Prostate gland (tissue), 2 donors: Measurements from ENCODE around the gene KASH5. TPM values are rescaled to one million over a fixed set of nuclear protein-coding genes. Genes with fewer than 3 reads are reported as not detected.

Source experiments
- DNase-seq: peaks from one replicate; pipeline ENCODE4 v3.0.0-alpha.2; 2019; ENCODE audit warnings: low spot score
- H3K27ac ChIP-seq, 2 donors: fragments of 200-600 bp; sonication (generic); 2 replicates each; pipeline ENCODE4 v1.5.1; 2017 to 2019
- H3K27me3 ChIP-seq: fragments of 200-600 bp; sonication (generic); replicated peaks from 2 replicates; pipeline ENCODE4 v1.5.1; 2019; ENCODE audit not compliant: insufficient read depth
- H3K36me3 ChIP-seq, 2 donors: fragments of 200-600 bp; sonication (generic); 1 replicate in 1 of 2; 2 replicates in 1 of 2; pipeline versions ENCODE4 v1.5.1 to v1.8.1; 2017 to 2019
- H3K4me1 ChIP-seq: fragments of 200-600 bp; sonication (generic); replicated peaks from 2 replicates; pipeline ENCODE4 v1.5.1; 2019
- H3K4me3 ChIP-seq, 2 donors: fragments of 200-600 bp; sonication (generic); 2 replicates each; pipeline ENCODE4 v1.5.1; 2017 to 2019
- H3K9me3 ChIP-seq: fragments of 200-600 bp; sonication (generic); 2 replicates; pipeline ENCODE4 v1.5.1; 2017
- POLR2A ChIP-seq: fragments of 450-650 bp; IDR thresholded peaks from one replicate; pipeline ENCODE4 v1.6.1; 2016; ENCODE audit warnings: antibody characterized with exemption, mild to moderate bottlenecking
- POLR2AphosphoS5 ChIP-seq: sonication (generic); formaldehyde crosslinking; IDR thresholded peaks from one replicate; pipeline ENCODE4 v1.6.1; 2017; ENCODE audit warnings: antibody characterized with exemption
- WGBS: methylation state at CpG from one replicate; pipeline ENCODE4 v1.1.5; 2018; 5-methylcytosine and 5-hydroxymethylcytosine counted together
- intact Hi-C: fragments of 100-400 bp; cut with DNase I; formaldehyde crosslinking; loops from one replicate; pipeline ENCODE4 v1.14.2; 2022
- total RNA-seq, 2 donors: library from RNA; depleted of rRNA; stranded (reverse); fragments of >200 nt; gene quantifications; one replicate each; pipeline ENCODE4 v1.1.0, GENCODE V29; 2016
- TF ChIP-seq, protein P1 (sequence below), 4 experiments: fragments of 200-600 bp in 2 of 4; fragments of 450-650 bp in 2 of 4; sonication (generic) in 2 of 4; IDR thresholded peaks; 1 replicate in 3 of 4; 2 replicates in 1 of 4; pipeline ENCODE4 v1.5.1; 2016 to 2019; ENCODE audit warnings: antibody characterized with exemption in 4 of 4, mild to moderate bottlenecking in 2 of 4, moderate library complexity in 2 of 4

The KASH5 gene
- total RNA-seq, 2 donors from 2014 or later = 13.1 TPM; not detected in 1

DNA sequence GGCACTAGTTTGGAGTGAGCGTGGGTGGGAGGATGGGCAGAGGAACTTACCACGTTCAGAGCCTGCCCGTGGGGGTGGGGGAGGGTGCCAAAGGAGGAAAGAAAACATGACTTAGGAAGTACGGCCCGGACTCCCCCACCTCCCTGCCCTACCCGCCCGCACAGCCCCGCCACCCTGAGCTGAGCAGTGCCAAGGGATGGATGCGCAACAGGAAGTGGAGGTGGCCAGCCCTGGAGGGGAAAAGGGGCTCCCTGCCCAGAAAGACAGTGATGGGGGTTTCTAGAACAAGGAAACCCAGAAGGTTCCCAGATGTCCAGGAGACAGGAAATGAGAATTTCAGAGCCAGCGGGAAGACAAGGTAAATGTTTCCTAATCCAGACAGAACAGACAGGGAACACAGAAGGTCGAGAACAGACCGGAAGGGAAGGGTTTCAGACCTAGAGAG is 32.1 kb upstream of the KASH5 start:
- 56% methylated on average over 12 of the region's 12 CpGs for WGBS
- Histone ChIP-seq H3K36me3 (peaks cover 0 to 11% of the 10 kb centered on the region in 2 donors), H3K4me3 (no peak overlapping the region), H3K4me1 (no peaks in the 10 kb centered on the region), H3K9me3 (no peaks in the 10 kb centered on the region), H3K27ac (no peak overlapping the region), H3K27me3 (no peaks in the 10 kb centered on the region)
- intact Hi-C loops = no loop called here
- DNase-seq = no peak
- TF ChIP-seq POLR2AphosphoS5 (no peak), POLR2A (no peak)
- TF ChIP-seq, protein P1, sequence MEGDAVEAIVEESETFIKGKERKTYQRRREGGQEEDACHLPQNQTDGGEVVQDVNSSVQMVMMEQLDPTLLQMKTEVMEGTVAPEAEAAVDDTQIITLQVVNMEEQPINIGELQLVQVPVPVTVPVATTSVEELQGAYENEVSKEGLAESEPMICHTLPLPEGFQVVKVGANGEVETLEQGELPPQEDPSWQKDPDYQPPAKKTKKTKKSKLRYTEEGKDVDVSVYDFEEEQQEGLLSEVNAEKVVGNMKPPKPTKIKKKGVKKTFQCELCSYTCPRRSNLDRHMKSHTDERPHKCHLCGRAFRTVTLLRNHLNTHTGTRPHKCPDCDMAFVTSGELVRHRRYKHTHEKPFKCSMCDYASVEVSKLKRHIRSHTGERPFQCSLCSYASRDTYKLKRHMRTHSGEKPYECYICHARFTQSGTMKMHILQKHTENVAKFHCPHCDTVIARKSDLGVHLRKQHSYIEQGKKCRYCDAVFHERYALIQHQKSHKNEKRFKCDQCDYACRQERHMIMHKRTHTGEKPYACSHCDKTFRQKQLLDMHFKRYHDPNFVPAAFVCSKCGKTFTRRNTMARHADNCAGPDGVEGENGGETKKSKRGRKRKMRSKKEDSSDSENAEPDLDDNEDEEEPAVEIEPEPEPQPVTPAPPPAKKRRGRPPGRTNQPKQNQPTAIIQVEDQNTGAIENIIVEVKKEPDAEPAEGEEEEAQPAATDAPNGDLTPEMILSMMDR (IDR thresholded peaks at IDR 0.05) = no peak

DNA sequence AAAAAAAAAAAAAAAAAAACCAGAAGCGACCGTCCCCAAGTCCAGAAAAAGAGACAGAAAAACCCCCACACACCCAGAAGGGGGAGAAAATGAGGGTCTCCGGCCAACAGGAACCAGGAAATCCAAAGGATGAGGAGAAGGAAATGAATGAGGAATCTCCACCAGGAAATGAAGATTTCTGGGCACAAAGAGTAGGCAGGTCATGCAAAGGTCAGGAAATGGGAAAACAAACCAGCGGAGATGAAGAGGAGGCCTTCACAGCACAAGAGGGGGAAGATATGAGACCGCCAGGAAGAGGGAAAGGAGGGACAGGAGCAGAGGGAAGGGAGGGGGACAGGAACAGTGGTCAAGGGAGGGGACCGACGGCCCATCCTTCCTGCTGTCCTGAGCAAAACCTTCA is 31.7 kb upstream of the KASH5 start:
- no peaks in the 10 kb centered on the region for H3K27me3 ChIP-seq
- H3K9me3 ChIP-seq = no peaks in the 10 kb centered on the region
- H3K36me3 ChIP-seq = peaks cover 0 to 11% of the 10 kb centered on the region in 2 donors
- 70% methylated on average over 7 of the region's 7 CpGs for WGBS
- no peak for TF ChIP-seq POLR2AphosphoS5
- TF ChIP-seq, protein P1 (IDR thresholded peaks at IDR 0.05) = no peak
- no peak for TF ChIP-seq POLR2A
- H3K27ac ChIP-seq = no peak overlapping the region
- H3K4me3 ChIP-seq = no peak overlapping the region
- H3K4me1 ChIP-seq = no peaks in the 10 kb centered on the region
- no peak for DNase-seq
- intact Hi-C loops = no loop called here

DNA sequence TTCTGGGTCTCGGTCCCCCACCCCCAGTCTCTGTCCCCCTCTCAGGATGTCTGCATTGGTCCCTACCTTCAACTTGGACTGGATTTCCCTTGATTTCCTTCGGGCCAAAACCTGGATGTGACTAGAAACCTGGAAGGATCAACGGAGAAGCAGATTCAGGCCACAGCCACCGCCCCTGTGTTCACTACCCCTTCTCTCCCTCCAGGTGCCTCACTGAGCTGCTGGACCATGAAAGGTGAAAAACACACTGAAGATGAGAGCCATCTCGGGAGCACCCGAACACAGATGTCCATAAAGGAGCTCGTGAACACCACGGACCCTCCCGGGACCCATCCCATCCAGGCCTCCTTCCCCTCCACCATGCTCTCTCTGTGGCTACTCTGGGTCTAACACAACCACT is 30.9 kb upstream of the KASH5 start:
- Histone ChIP-seq H3K9me3 (no peaks in the 10 kb centered on the region), H3K27me3 (no peaks in the 10 kb centered on the region), H3K4me1 (no peaks in the 10 kb centered on the region), H3K4me3 (no peak overlapping the region), H3K27ac (no peak overlapping the region), H3K36me3 (peaks cover 0 to 11% of the 10 kb centered on the region in 2 donors)
- DNase-seq = no peak
- TF ChIP-seq POLR2AphosphoS5 = no peak
- no peak for TF ChIP-seq POLR2A
- TF ChIP-seq, protein P1 (IDR thresholded peaks at IDR 0.05) = no peak
- intact Hi-C loops = no loop called here
- WGBS = 79% methylated on average over 9 of the region's 9 CpGs

DNA sequence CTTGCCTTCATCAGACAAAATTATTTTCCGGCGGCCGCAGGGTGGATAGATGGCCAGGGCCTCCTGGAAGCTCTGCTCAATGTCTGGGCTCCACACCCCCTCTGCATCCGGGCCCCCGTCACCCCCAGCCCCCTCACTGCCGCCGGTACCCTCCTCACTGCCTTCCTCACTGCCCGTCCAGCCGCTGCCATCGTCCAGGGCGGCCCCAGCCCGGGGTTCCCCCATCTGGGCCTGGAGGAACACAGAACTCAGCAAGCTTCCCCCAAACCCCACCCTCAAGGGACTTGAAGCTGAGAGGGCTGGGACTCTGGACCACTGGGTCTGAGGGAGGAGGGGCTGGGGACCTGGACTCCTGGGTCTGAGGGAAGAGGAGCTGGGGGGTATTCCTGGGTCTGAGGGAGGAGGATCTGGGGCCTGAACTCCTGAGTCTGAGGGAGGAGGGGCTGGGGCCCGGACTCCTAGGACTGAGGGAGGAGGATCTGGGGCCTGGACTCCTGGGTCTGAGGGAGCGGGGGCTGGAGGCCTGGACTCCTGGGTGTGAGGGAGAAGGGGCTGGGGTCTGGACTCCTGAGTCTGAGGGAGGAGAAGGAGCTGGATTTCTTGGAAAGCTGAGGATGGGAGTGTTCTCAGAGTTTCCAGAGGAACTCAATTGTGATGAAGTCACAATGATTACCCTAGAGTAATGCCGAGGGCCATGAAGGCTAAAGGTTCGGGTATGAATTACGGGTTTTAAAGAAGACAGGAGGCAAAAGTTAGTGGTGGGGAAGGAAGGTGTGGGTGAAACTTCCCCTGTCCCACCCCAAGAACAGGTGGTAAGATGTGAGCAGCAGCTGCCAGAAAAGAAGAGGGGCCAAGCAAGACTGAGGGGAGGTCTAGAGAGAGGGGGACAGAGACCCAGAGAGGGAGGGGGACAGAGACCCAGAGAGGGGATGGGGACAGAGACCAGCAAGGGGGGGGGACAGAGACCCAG is 27.9 kb upstream of the KASH5 start:
- Histone ChIP-seq H3K9me3 (no peaks in the 10 kb centered on the region), H3K4me3 (no peak overlapping the region), H3K4me1 (no peaks in the 10 kb centered on the region), H3K36me3 (peaks cover 0 to 4% of the 10 kb centered on the region in 2 donors), H3K27me3 (no peaks in the 10 kb centered on the region), H3K27ac (peak overlapping the region in 1 of 2 donors; percentile 88)
- WGBS = 78% methylated on average over 17 of the region's 17 CpGs
- DNase-seq = no peak
- TF ChIP-seq POLR2A = no peak
- TF ChIP-seq POLR2AphosphoS5 = no peak
- TF ChIP-seq, protein P1 (IDR thresholded peaks at IDR 0.05) = no peak
- intact Hi-C loops = no loop called here
